ENCODE results near the gene PEMT. TPM values are rescaled to one million over a fixed set of nuclear protein-coding genes. Genes with fewer than 3 reads are reported as not detected.

Gene PEMT
- total RNA-seq, 2 donors from 2014 or later, result 27.8 to 37.7 TPM

GRCh38 chr17:17462048-17462824, 129.3 kb downstream of the PEMT start:
- Histone ChIP-seq H3K4me3 (no peak overlapping the region), H3K4me1 (no peaks in the 10 kb centered on the region), H3K27me3 (no peaks in the 10 kb centered on the region), H3K27ac (no peak overlapping the region), H3K9me3 (no peaks in the 10 kb centered on the region), H3K36me3 (no peaks in the 10 kb centered on the region)
- DNase-seq (ENCODE audit: low spot score), result no peak
- TF ChIP-seq CTCF (IDR thresholded peaks at IDR 0.05), result no peak

DNA sequence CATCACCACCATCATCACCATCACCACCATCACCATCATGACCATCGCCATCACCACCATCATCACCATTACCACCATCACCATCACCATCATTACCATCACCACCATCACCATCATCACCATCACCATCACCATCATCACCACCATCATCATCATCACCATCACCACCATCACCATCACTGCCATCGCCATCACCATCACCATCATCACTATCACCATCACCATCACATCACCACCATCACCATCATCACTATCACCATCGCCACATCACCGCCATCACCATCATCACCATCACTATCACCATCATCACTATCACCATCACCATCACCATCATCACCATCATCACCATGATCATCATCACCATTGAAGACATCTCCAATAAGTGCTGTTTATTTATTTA, 131.5 kb downstream of the PEMT start:
- DNase-seq (ENCODE audit: low spot score), result no peak
- Histone ChIP-seq H3K27me3 (no peaks in the 10 kb centered on the region), H3K4me1 (no peaks in the 10 kb centered on the region), H3K4me3 (no peak overlapping the region), H3K36me3 (no peaks in the 10 kb centered on the region), H3K27ac (no peak overlapping the region), H3K9me3 (no peaks in the 10 kb centered on the region)
- no peak for TF ChIP-seq CTCF (IDR thresholded peaks at IDR 0.05)

GRCh38 chr17:17457680-17458079, 133.8 kb downstream of the PEMT start:
- no peaks in the 10 kb centered on the region for H3K36me3 ChIP-seq
- H3K27me3 ChIP-seq, result no peaks in the 10 kb centered on the region
- no peaks in the 10 kb centered on the region for H3K9me3 ChIP-seq
- no peak overlapping the region for H3K27ac ChIP-seq
- no peak for TF ChIP-seq CTCF (IDR thresholded peaks at IDR 0.05)
- H3K4me3 ChIP-seq, result no peak overlapping the region
- no peak for DNase-seq (ENCODE audit: low spot score)
- no peaks in the 10 kb centered on the region for H3K4me1 ChIP-seq

- Histone ChIP-seq H3K27ac (no peak overlapping the region), H3K4me1 (no peaks in the 10 kb centered on the region), H3K9me3 (no peaks in the 10 kb centered on the region), H3K27me3 (no peaks in the 10 kb centered on the region), H3K36me3 (no peaks in the 10 kb centered on the region), H3K4me3 (no peak overlapping the region)
- no peak for TF ChIP-seq CTCF (IDR thresholded peaks at IDR 0.05)
- no peak for DNase-seq (ENCODE audit: low spot score)
Observed at GRCh38 chr17:17456251-17456650, 135.3 kb downstream of the PEMT start.

Other genes starting within 250 kb of the PEMT start
- 10 to 100 TPM; 36.7 to 41.0 TPM for gene MED9, start 114.7 kb downstream of the PEMT start, total RNA-seq
- gene RASD1, start 95.3 kb downstream of the PEMT start, total RNA-seq, result 100 to 1,000 TPM in 1 of 2 donors, 10 to 100 TPM in 1; 37.9 to 131 TPM
- 10 to 100 TPM; 23.8 to 24.9 TPM for gene RAI1, start 89.8 kb upstream of the PEMT start, total RNA-seq
- gene SREBF1, start 245.3 kb upstream of the PEMT start, total RNA-seq, result 10 to 100 TPM; 17.0 to 29.8 TPM

Measured in right atrium auricular region (tissue), 2 donors.